OCI-M2 (cell line): ENCODE measurements around the gene ITGAD.

Experiments used
- DNase-seq: peaks from one replicate; lab custom pipeline; 2025; ENCODE audit not compliant: unreplicated experiment; lab: John Stamatoyannopoulos, UW

The ITGAD gene

GRCh38 chr16:31474173-31474714 lies 81.1 kb downstream of the ITGAD start:
- no peak for DNase-seq

- no peak for DNase-seq
Measured at GRCh38 chr16:31474773-31475738, 81.9 kb downstream of the ITGAD start.

- DNase-seq: no peak
Measured at GRCh38 chr16:31475946-31476302, 82.8 kb downstream of the ITGAD start.
